Large intestine (tissue), 3 donors: Measurements from ENCODE around the gene PDE8B. TPM values are rescaled to one million over a fixed set of nuclear protein-coding genes. Genes with fewer than 3 reads are reported as not detected.
A peak's percentile ranks its signal among the peaks of the same experiment; 100 is the strongest.

Experiments
- DNase-seq, 2 donors: peaks; one replicate each; pipeline versions ENCODE4 v3.0.0 to v3.0.0-alpha.2; 2013
- H3K27ac ChIP-seq: one replicate; pipeline ENCODE4 v1.5.1; 2013; ENCODE audit warnings: low read length
- H3K27me3 ChIP-seq: 2 replicates; pipeline ENCODE4 v1.6.1; 2013; ENCODE audit warnings: low read length; ENCODE audit not compliant: control insufficient read depth, insufficient read depth
- H3K36me3 ChIP-seq: 2 replicates; pipeline ENCODE4 v1.6.1; 2013; ENCODE audit warnings: low read length; ENCODE audit not compliant: control insufficient read depth, insufficient read depth
- H3K4me1 ChIP-seq: one replicate; pipeline ENCODE4 v1.6.1; 2013; ENCODE audit warnings: low read length; ENCODE audit not compliant: control insufficient read depth, insufficient read depth
- H3K4me3 ChIP-seq: one replicate; pipeline ENCODE4 v1.5.1; 2013; ENCODE audit warnings: low read length
- H3K9me3 ChIP-seq: one replicate; pipeline ENCODE4 v1.6.1; 2013; ENCODE audit warnings: mild to moderate bottlenecking, low read depth, low read length, moderate library complexity; ENCODE audit not compliant: control insufficient read depth
- WGBS: methylation state at CpG from one replicate; pipeline ENCODE4 v1.1.5; 2013; ENCODE audit warnings: low lambda C conversion rate; ENCODE audit not compliant: insufficient coverage; 5-methylcytosine and 5-hydroxymethylcytosine counted together
- polyA plus RNA-seq: library from polyadenylated mRNA; unstranded; fragments of 120-200 nt; gene quantifications from one replicate; pipeline ENCODE4 v1.2.1, GENCODE V29; 2013

Gene PDE8B
- polyA plus RNA-seq, 1 donor: 4.0 TPM

- Histone ChIP-seq H3K4me1 (no peaks in the 10 kb centered on the region), H3K27ac (no peak overlapping the region), H3K9me3 (no peaks in the 10 kb centered on the region), H3K4me3 (no peak overlapping the region), H3K27me3 (no peaks in the 10 kb centered on the region), H3K36me3 (no peaks in the 10 kb centered on the region)
- no CpG with 5 or more reads among the region's 6 CpGs for WGBS
- no peak for DNase-seq
Measured at GRCh38 chr5:77359231-77359630, 148.8 kb downstream of the PDE8B start.

- H3K9me3 ChIP-seq: no peaks in the 10 kb centered on the region
- no peak overlapping the region for H3K4me3 ChIP-seq
- no peaks in the 10 kb centered on the region for H3K4me1 ChIP-seq
- H3K36me3 ChIP-seq: no peaks in the 10 kb centered on the region
- no peaks in the 10 kb centered on the region for H3K27me3 ChIP-seq
- DNase-seq: no peak
- H3K27ac ChIP-seq: no peak overlapping the region
Measured at GRCh38 chr5:77360381-77360780, 149.9 kb downstream of the PDE8B start.

- H3K4me1 ChIP-seq: no peaks in the 10 kb centered on the region
- no peaks in the 10 kb centered on the region for H3K27me3 ChIP-seq
- no peaks in the 10 kb centered on the region for H3K36me3 ChIP-seq
- H3K4me3 ChIP-seq: no peak overlapping the region
- H3K27ac ChIP-seq: no peak overlapping the region
- H3K9me3 ChIP-seq: no peaks in the 10 kb centered on the region
- no CpG with 5 or more reads among the region's 1 CpG for WGBS
- DNase-seq: no peak
Measured at GRCh38 chr5:77360973-77361372, 150.5 kb downstream of the PDE8B start.

- no peaks in the 10 kb centered on the region for H3K27me3 ChIP-seq
- no peak for DNase-seq
- WGBS: no CpG with 5 or more reads among the region's 5 CpGs
- H3K4me3 ChIP-seq: no peak overlapping the region
- no peaks in the 10 kb centered on the region for H3K4me1 ChIP-seq
- no peak overlapping the region for H3K27ac ChIP-seq
- H3K36me3 ChIP-seq: no peaks in the 10 kb centered on the region
- H3K9me3 ChIP-seq: no peaks in the 10 kb centered on the region
Measured at GRCh38 chr5:77366717-77367500, 156.4 kb downstream of the PDE8B start.

DNA sequence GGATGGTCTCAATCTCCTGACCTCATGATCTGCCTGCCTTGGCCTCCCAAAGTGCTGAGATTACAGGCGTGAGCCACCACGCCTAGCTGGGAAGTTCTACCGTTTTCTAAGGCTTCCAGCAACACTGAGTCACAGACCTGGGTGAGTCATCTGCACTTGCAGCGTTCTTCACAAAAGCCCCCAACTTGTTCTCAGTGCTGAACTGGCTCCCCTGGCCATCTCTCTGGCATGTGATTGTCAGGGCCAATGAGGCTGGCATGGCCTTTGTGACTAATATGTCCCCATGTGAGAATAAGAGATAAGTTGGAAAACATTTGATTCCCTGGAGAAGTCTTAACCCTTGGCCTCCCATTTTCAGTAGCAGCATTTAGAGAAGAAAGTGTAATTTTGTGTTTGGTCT is 157.3 kb downstream of the PDE8B start:
- DNase-seq: no peak
- Histone ChIP-seq H3K27me3 (no peaks in the 10 kb centered on the region), H3K4me1 (no peaks in the 10 kb centered on the region), H3K4me3 (no peak overlapping the region), H3K9me3 (no peaks in the 10 kb centered on the region), H3K27ac (no peak overlapping the region), H3K36me3 (no peaks in the 10 kb centered on the region)
- no CpG with 5 or more reads among the region's 4 CpGs for WGBS

DNA sequence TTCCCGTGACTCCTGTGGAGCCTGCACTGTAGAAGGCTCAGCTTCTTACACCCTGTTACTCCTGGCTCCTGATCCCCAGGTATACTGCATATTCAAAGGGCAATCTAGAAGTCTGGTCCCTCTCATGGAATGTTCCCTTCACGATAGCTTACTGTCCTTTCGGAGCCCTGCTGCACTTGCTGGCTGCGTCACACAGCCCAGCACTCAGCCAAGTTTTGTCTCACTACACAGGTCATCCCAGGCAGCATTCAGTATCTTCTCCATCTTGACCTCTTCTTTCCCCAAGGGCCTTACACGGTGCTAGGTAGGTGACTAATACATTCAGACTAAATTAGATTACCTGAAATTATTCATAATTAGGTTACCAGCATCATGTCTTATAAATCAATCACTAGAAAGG is 157.9 kb downstream of the PDE8B start:
- H3K4me1 ChIP-seq: no peaks in the 10 kb centered on the region
- no CpG with 5 or more reads among the region's 5 CpGs for WGBS
- no peaks in the 10 kb centered on the region for H3K36me3 ChIP-seq
- DNase-seq: no peak
- no peaks in the 10 kb centered on the region for H3K27me3 ChIP-seq
- no peak overlapping the region for H3K4me3 ChIP-seq
- no peaks in the 10 kb centered on the region for H3K9me3 ChIP-seq
- H3K27ac ChIP-seq: no peak overlapping the region

GRCh38 chr5:77369566-77369965 is 159.1 kb downstream of the PDE8B start:
- no CpG with 5 or more reads among the region's 2 CpGs for WGBS
- no peaks in the 10 kb centered on the region for H3K9me3 ChIP-seq
- DNase-seq: no peak
- no peak overlapping the region for H3K27ac ChIP-seq
- H3K4me3 ChIP-seq: no peak overlapping the region
- H3K27me3 ChIP-seq: no peaks in the 10 kb centered on the region
- no peaks in the 10 kb centered on the region for H3K4me1 ChIP-seq
- H3K36me3 ChIP-seq: no peaks in the 10 kb centered on the region

- Histone ChIP-seq H3K27ac (no peak overlapping the region), H3K27me3 (no peaks in the 10 kb centered on the region), H3K36me3 (no peaks in the 10 kb centered on the region), H3K4me1 (no peaks in the 10 kb centered on the region), H3K4me3 (no peak overlapping the region), H3K9me3 (no peaks in the 10 kb centered on the region)
- no peak for DNase-seq
- no CpG with 5 or more reads among the region's 3 CpGs for WGBS
Measured at GRCh38 chr5:77374686-77375085, 164.2 kb downstream of the PDE8B start.

DNA sequence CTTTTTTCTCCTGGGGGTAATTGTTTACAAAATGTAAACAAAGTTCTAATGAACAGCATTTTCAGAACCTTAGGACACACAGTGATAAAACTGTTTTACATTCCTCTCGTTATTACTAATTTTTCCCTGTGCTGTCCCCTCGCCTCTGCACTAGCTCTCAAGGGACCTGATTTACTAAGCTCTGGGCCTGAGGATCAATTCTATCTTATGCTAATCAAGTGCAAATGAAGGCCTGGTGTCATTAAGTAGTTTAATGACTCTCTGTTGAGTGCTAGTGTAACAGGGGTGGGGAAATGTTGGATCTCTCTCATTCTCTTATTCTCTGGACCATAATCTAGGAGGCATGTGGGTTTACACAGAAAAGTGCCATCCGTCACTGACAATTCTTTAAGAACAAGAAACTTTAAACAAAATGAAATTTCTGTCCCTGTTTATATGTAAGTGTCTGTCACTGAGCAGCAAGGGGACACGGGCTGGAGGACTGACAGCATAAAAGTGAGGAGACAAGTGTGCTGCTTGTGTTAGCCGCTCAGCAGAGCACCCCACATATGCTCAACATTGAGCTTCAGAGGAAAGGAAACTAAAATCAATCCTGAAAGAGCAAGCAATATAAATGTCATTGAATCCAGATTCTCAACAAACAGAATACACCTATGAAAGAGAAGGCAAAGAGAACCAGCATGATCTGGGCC is 166.3 kb downstream of the PDE8B start:
- Histone ChIP-seq H3K27ac (no peak overlapping the region), H3K36me3 (no peaks in the 10 kb centered on the region), H3K27me3 (no peaks in the 10 kb centered on the region), H3K9me3 (no peaks in the 10 kb centered on the region), H3K4me1 (no peaks in the 10 kb centered on the region), H3K4me3 (no peak overlapping the region)
- no CpG with 5 or more reads among the region's 5 CpGs for WGBS
- DNase-seq: no peak

DNA sequence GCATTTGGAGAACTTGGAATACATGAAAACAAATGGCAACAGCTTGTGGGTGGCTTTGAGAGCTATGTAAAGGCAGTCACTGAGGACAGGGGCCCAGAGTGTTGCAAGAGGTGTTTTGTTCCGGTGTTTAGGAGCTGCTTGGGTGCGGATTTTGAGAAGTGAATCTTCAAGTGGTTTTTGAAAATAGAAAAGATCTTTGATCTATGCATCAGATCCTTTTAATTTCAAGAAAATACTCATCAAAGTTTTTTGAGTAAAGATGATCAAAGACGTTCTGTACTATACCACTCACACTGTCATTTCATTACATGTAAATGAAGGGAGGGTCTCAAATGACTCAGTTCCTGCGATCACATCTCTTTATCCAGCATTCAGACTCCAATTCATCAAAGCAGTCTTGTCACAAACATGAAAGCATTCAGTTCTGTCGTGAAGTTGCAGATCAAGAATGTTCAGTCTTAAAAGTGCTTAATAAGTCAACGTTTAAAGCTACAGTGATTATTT is 169.1 kb downstream of the PDE8B start:
- Histone ChIP-seq H3K9me3 (no peaks in the 10 kb centered on the region), H3K36me3 (no peaks in the 10 kb centered on the region), H3K4me1 (no peaks in the 10 kb centered on the region), H3K27me3 (no peaks in the 10 kb centered on the region), H3K27ac (no peak overlapping the region), H3K4me3 (no peak overlapping the region)
- peak in 1 of 2 donors; percentile 21 for DNase-seq
- WGBS: 17% methylated on average over 1 of the region's 6 CpGs
